22Rv1 (cell line): ENCODE results near the gene NFATC3.

ENCODE experiments used
- H3K27ac ChIP-seq: fragments of 450-650 bp; 2 replicates; pipeline ENCODE4 v1.5.1; 2017
- ZFX ChIP-seq: fragments of 450-650 bp; IDR thresholded peaks from 2 replicates; pipeline ENCODE4 v1.6.1; 2017; ENCODE audit warnings: antibody characterized with exemption, borderline replicate concordance
- TF ChIP-seq, protein P1 (sequence below): fragments of 450-650 bp; IDR thresholded peaks from 2 replicates; pipeline ENCODE4 v1.5.1; 2017; ENCODE audit warnings: mild to moderate bottlenecking

Gene NFATC3

GRCh38 chr16:68252383-68252782, 167.2 kb downstream of the NFATC3 start:
- H3K27ac ChIP-seq: no peak overlapping the region
- TF ChIP-seq, protein P1, sequence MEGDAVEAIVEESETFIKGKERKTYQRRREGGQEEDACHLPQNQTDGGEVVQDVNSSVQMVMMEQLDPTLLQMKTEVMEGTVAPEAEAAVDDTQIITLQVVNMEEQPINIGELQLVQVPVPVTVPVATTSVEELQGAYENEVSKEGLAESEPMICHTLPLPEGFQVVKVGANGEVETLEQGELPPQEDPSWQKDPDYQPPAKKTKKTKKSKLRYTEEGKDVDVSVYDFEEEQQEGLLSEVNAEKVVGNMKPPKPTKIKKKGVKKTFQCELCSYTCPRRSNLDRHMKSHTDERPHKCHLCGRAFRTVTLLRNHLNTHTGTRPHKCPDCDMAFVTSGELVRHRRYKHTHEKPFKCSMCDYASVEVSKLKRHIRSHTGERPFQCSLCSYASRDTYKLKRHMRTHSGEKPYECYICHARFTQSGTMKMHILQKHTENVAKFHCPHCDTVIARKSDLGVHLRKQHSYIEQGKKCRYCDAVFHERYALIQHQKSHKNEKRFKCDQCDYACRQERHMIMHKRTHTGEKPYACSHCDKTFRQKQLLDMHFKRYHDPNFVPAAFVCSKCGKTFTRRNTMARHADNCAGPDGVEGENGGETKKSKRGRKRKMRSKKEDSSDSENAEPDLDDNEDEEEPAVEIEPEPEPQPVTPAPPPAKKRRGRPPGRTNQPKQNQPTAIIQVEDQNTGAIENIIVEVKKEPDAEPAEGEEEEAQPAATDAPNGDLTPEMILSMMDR: no peak
- TF ChIP-seq ZFX: no peak

DNA sequence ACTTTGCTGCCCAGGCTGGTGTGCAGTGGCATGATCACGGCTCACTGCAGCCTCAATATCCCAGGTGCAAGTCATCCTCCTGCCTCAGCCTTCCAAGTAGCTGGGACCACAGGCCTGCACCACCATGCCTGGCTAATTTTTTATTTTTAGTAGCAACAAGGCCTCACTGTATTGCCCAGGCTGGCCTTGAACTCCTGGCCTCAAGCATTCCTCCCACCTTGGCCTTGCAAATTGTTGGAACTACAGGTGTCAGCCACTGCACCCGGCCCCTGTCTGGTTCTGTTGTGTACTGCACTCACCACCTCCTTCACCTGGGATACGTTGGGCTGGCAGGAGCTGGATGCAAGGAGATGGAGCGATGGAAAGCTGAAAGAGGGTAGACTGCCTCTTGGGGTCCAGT, 168.6 kb downstream of the NFATC3 start:
- no peak for TF ChIP-seq ZFX
- TF ChIP-seq, protein P1: no peak
- 0 out of 2 replicates have a peak overlapping the region, but pooled peaks have one; percentile 1 for H3K27ac ChIP-seq

DNA sequence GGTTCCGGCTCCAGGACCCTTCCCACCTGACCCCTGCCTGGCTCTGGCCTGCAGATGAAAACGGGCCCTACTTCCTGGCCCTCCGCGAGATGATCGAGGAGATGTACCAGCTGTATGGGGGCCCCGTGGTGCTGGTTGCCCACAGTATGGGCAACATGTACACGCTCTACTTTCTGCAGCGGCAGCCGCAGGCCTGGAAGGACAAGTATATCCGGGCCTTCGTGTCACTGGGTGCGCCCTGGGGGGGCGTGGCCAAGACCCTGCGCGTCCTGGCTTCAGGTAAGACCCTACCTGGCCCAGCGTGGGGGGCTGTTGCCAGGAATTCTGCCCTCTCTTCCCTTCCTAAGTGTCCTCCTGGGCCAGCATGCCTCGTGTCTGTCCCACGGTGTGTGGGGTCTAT, 170.5 kb downstream of the NFATC3 start:
- H3K27ac ChIP-seq: no peak overlapping the region
- TF ChIP-seq, protein P1: no peak
- no peak for TF ChIP-seq ZFX

DNA sequence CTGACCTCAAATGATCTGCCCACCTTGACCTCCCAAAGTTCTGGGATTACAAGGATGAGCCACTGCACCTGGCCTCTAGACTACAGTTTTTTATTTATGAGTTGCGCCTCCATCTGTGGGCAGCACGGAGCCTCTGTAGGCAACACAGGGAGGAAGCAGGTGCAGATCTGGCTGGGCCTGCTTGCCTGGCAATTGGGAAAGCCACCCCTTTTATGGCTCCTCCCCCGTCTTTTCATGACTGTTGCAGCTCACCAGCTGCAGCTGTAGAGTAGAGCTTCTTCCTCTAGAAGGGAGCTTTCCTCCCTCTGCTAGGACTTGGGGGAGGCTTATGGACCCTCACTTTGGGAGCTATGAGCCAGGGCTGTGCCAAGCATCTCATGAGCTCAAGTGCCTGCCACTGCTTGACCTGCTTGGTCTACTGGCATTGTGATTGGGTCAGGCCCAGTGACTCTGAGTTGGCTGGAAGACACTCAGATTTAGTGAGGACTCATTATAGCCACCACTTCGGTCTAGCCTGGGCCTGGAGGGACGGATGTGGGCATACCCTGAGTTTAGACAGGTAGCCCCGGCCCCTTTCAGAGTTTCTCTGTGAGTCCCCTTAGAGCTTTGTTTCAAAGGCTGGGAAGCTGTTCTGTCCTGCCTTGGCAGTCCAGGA, 172.2 kb downstream of the NFATC3 start:
- no peak overlapping the region for H3K27ac ChIP-seq
- TF ChIP-seq, protein P1: no peak
- no peak for TF ChIP-seq ZFX

- TF ChIP-seq ZFX: no peak
- no peak overlapping the region for H3K27ac ChIP-seq
Measured at GRCh38 chr16:68257906-68258800, 173.0 kb downstream of the NFATC3 start.

GRCh38 chr16:68259007-68259825, 174.0 kb downstream of the NFATC3 start:
- no peak overlapping the region for H3K27ac ChIP-seq
- TF ChIP-seq, protein P1: no peak
- no peak for TF ChIP-seq ZFX

DNA sequence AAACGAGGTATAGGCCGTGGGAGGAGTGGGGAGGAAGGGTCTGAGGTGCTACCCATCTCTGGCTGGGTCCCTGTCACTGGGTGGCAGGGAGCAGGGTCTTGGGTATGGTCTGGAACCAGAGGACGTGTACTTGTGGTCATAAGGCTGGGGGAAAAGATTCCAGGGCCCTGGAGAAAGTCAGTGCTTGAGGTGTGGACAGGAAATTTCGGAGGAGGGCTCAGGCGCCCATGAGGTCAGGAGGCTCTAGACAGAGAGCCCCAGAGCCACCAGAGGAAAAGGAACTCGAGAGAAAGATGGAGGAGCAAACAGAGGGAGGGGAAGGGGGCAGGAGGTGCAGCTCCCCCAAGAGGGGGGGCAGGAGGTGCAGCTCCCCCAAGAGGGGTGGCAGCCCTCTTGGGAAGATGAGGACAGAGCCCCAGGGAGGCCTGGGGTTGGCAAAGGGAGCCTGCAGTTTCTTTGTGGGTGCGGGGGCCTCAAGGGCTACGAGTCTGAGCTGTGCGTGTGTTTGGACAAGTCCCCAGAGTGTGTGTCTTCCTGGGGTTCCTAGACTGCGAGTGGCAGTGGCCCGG, 178.5 kb downstream of the NFATC3 start:
- H3K27ac ChIP-seq: peak overlapping the region; percentile 35; the same call in 1 of the 2 replicates
- no peak for TF ChIP-seq ZFX
- TF ChIP-seq, protein P1: no peak
